Vagina (tissue), 2 donors: ENCODE measurements around the gene RPAP3. TPM values are rescaled to one million over a fixed set of nuclear protein-coding genes. Genes with fewer than 3 reads are reported as not detected.

Experiments
- DNase-seq, 2 donors: peaks; one replicate each; pipeline ENCODE4 v3.0.0-alpha.2; 2017; ENCODE audit errors: extremely low spot score in 2 of 2
- H3K27ac ChIP-seq: fragments of 200-600 bp; sonication (generic); one replicate; pipeline ENCODE4 v1.5.1; 2019
- H3K27me3 ChIP-seq: fragments of 200-600 bp; sonication (generic); one replicate; pipeline ENCODE4 v1.5.1; 2019
- H3K36me3 ChIP-seq, 2 donors: fragments of 200-600 bp; sonication (generic); one replicate each; pipeline ENCODE4 v1.5.1; 2017 to 2019
- H3K4me1 ChIP-seq: fragments of 200-600 bp; sonication (generic); one replicate; pipeline ENCODE4 v1.5.1; 2019
- H3K4me3 ChIP-seq, 2 donors: fragments of 200-600 bp; sonication (generic); 1 replicate in 1 of 2; 2 replicates in 1 of 2; pipeline ENCODE4 v1.5.1; 2016 to 2019
- H3K9me3 ChIP-seq: fragments of 200-600 bp; sonication (generic); one replicate; pipeline ENCODE4 v1.5.1; 2019
- CTCF ChIP-seq, 3 experiments: fragments of 450-650 bp in 2 of 3; fragments of 200-600 bp in 1 of 3; sonication (generic) in 1 of 3; IDR thresholded peaks; one replicate each; pipeline ENCODE4 v1.5.1; 2017 to 2019; ENCODE audit warnings: antibody characterized with exemption in 3 of 3, mild to moderate bottlenecking in 2 of 3, moderate library complexity in 2 of 3
- POLR2A ChIP-seq, 2 donors: fragments of 450-650 bp; IDR thresholded peaks; one replicate each; pipeline ENCODE4 v1.6.1; 2017; ENCODE audit warnings: antibody characterized with exemption in 2 of 2, mild to moderate bottlenecking in 2 of 2, moderate library complexity in 2 of 2
- POLR2AphosphoS5 ChIP-seq, 2 donors: sonication (generic); formaldehyde crosslinking; IDR thresholded peaks; one replicate each; pipeline ENCODE4 v1.9.0; 2017; ENCODE audit warnings: antibody characterized with exemption in 2 of 2, mild to moderate bottlenecking in 2 of 2, low read depth in 1 of 2; ENCODE audit not compliant: insufficient read depth in 1 of 2
- intact Hi-C: fragments of 100-400 bp; cut with DNase I; formaldehyde crosslinking; loops from one replicate; pipeline ENCODE4 v1.15.1; 2023
- total RNA-seq: library from RNA; depleted of rRNA; stranded (reverse); fragments of >200 nt; gene quantifications from one replicate; pipeline ENCODE4 v1.2.3, GENCODE V29; 2016

Gene RPAP3
- total RNA-seq, 1 donor from 2014 or later: 19.2 TPM

DNA sequence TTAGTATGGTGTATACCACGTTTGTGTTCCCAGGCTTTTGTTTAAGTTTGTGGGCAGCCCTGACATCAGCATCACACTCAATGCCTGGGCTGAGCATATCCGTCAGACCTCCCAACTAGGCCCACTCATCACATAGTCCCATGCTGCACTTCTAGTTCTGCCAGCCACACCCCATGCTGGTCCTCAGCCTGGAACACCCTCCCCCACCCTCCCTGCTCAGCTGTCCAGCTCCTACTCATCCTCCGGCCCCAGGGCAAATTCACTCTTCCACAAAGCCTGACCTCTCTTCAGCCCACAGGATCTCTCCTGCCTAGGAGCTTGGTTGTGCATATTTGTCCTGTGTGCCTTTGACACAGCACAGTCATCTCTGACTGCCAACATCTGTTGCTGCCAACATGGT is 23.4 kb upstream of the RPAP3 start:
- H3K4me3 ChIP-seq: no peak overlapping the region
- H3K27ac ChIP-seq: no peak overlapping the region
- no peak for DNase-seq
- TF ChIP-seq POLR2AphosphoS5 (IDR thresholded peaks at IDR 0.05; ENCODE audit: insufficient read depth in 1 of 2, low read depth in 1 of 2) (no peak), POLR2A (IDR thresholded peaks at IDR 0.05) (no peak), CTCF (IDR thresholded peaks at IDR 0.05) (no peak)
- no peaks in the 10 kb centered on the region for H3K9me3 ChIP-seq
- H3K4me1 ChIP-seq: peaks cover 18% of the 10 kb centered on the region
- H3K36me3 ChIP-seq: no peaks in the 10 kb centered on the region
- no peaks in the 10 kb centered on the region for H3K27me3 ChIP-seq
- intact Hi-C loops: no loop called here

DNA sequence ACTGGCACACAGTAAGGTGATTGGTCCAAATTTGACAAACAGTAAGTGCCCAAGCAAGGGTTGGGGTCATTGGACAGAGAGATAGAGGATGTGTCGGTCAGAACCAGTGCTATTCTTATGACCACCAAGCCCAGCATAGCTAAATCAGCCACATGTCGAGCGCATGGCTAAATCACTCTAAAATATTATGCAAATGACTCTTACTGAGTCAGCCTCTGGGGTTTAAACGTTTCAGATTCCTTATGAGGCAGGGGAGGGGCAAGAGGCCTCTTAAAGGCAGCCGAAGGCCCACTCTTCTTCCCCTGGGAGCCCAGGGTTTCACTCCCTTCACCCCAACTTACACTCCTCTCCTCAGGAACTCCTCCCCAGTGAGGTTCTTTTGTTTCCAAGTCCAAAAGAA is 20.1 kb upstream of the RPAP3 start:
- no peak for DNase-seq

DNA sequence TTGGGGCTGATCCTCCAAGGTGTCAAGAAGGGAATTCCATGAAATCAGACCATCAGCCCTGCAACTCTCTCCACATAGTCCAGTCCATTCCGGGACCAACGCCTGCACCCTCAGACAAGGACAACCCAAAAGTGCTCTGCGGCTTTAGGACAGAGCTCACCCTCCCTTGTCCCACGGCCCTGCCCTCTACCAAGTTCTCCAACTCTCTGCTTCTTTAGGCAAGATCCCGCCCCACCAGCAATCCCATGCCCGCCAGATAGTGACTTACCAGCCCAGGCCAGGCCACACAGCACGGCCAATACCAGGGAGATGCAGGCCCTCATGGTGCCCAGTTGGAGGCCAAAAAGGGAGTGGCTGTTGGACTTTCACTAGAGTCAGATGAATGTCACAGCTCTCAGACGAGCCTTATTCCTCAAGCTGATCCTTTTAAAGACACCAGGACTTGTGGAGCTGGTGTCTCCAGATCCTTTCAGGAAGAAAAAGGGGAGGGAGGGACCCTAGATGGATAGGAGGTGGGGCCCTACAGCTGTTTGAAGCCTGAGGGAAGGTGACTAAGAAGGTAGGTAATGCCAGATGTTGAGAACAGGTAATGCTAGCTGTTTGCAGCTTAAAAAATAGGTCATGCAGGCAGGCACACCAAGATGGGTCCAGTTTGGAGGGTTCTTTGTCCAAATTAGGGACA is 19.4 kb upstream of the RPAP3 start, which contains the start of gene ENDOU:
Gene ENDOU (minus strand): TSS at position 400 of the 682 bp plus-strand sequence. CDS start 77 bp downstream, at position 323.
- Histone ChIP-seq H3K9me3 (no peaks in the 10 kb centered on the region), H3K36me3 (no peaks in the 10 kb centered on the region), H3K4me3 (peak within 1 kb of the TSS in 1 of 2 donors; percentile 13), H3K4me1 (peaks cover 11% of the 10 kb centered on the region), H3K27me3 (no peaks in the 10 kb centered on the region), H3K27ac (no peak within 1 kb of the TSS)
- no peak for TF ChIP-seq POLR2A (IDR thresholded peaks at IDR 0.05)
- no peak for TF ChIP-seq CTCF (IDR thresholded peaks at IDR 0.05)
- TF ChIP-seq POLR2AphosphoS5 (IDR thresholded peaks at IDR 0.05; ENCODE audit: insufficient read depth in 1 of 2, low read depth in 1 of 2): no peak
- no peak for DNase-seq
- intact Hi-C loops: no loop called here

More for the DNA sequence above, 20.1 kb upstream of the RPAP3 start:
- Histone ChIP-seq H3K36me3 (no peaks in the 10 kb centered on the region), H3K9me3 (no peaks in the 10 kb centered on the region), H3K27ac (no peak overlapping the region), H3K4me3 (no peak overlapping the region), H3K4me1 (peaks cover 11% of the 10 kb centered on the region), H3K27me3 (no peaks in the 10 kb centered on the region)
- TF ChIP-seq POLR2AphosphoS5 (IDR thresholded peaks at IDR 0.05; ENCODE audit: insufficient read depth in 1 of 2, low read depth in 1 of 2) (no peak), POLR2A (IDR thresholded peaks at IDR 0.05) (no peak), CTCF (IDR thresholded peaks at IDR 0.05) (no peak)
- intact Hi-C loops: no loop called here

GRCh38 chr12:47722941-47723631 is 17.3 kb upstream of the RPAP3 start:
- Histone ChIP-seq H3K4me3 (no peak overlapping the region), H3K4me1 (peaks cover 6% of the 10 kb centered on the region), H3K9me3 (no peaks in the 10 kb centered on the region), H3K27me3 (no peaks in the 10 kb centered on the region), H3K27ac (no peak overlapping the region), H3K36me3 (no peaks in the 10 kb centered on the region)
- DNase-seq: no peak
- intact Hi-C loops: no loop called here
- TF ChIP-seq POLR2AphosphoS5 (IDR thresholded peaks at IDR 0.05; ENCODE audit: insufficient read depth in 1 of 2, low read depth in 1 of 2) (no peak), POLR2A (IDR thresholded peaks at IDR 0.05) (no peak), CTCF (IDR thresholded peaks at IDR 0.05) (no peak)
